Colonic mucosa (tissue), 4 donors: ENCODE measurements around the gene DAPK1. TPM values are rescaled to one million over a fixed set of nuclear protein-coding genes. Genes with fewer than 3 reads are reported as not detected.

Experiments used
- DNase-seq: peaks from one replicate; pipeline ENCODE4 v3.0.0-alpha.2; 2020
- H3K27ac ChIP-seq: fragments of 200-600 bp; one replicate; pipeline ENCODE4 v1.8.0; 2021
- H3K27me3 ChIP-seq: fragments of 200-600 bp; one replicate; pipeline ENCODE4 v1.8.0; 2021
- H3K36me3 ChIP-seq: fragments of 200-600 bp; one replicate; pipeline ENCODE4 v1.8.0; 2021
- H3K4me1 ChIP-seq: fragments of 200-600 bp; one replicate; pipeline ENCODE4 v1.8.0; 2021; ENCODE audit warnings: mild to moderate bottlenecking
- H3K4me3 ChIP-seq: fragments of 200-600 bp; one replicate; pipeline ENCODE4 v1.8.0; 2021
- H3K9ac ChIP-seq, 2 donors: one replicate each; pipeline ENCODE4 v1.7.0; 2013; ENCODE audit warnings: control low read depth in 2 of 2, low read depth in 2 of 2, low read length in 2 of 2
- H3K9me3 ChIP-seq: fragments of 200-600 bp; one replicate; pipeline ENCODE4 v1.8.0; 2021
- CTCF ChIP-seq: fragments of 200-600 bp; IDR thresholded peaks from one replicate; pipeline ENCODE4 v1.8.0; 2022; ENCODE audit warnings: antibody characterized with exemption, mild to moderate bottlenecking
- intact Hi-C: fragments of 100-400 bp; cut with DNase I; formaldehyde crosslinking; loops from one replicate; pipeline ENCODE4 v1.14.1; 2022
- total RNA-seq, 2 donors: library from RNA; stranded (reverse); fragmentation: NEBNext Ultra II Directional in 1 of 2; extraction: Animal tissue kit (Norgen Biotek cat#: 25700) in 1 of 2; gene quantifications; one replicate each; pipeline ENCODE4 v1.2.1, GENCODE V29; 2021
- donor health status: healthy.
- donor health status: DM: no; HTN: no; CAD: no.
- donor health status: DM: no; HTN: no; CAD: no.

The DAPK1 gene
- total RNA-seq, 2 donors from 2014 or later: 7.9 to 17.5 TPM

GRCh38 chr9:87475463-87475862, 22.2 kb upstream of the DAPK1 start:
- Histone ChIP-seq H3K27ac (no peak overlapping the region), H3K4me1 (no peaks in the 10 kb centered on the region), H3K9me3 (no peaks in the 10 kb centered on the region), H3K4me3 (no peak overlapping the region), H3K9ac (no peak overlapping the region), H3K36me3 (no peaks in the 10 kb centered on the region), H3K27me3 (no peaks in the 10 kb centered on the region)
- intact Hi-C loops: no loop called here
- TF ChIP-seq CTCF: no peak
- no peak for DNase-seq

- no peak overlapping the region for H3K4me3 ChIP-seq
- H3K9me3 ChIP-seq: no peaks in the 10 kb centered on the region
- intact Hi-C loops: no loop called here
- no peak overlapping the region for H3K27ac ChIP-seq
- H3K27me3 ChIP-seq: no peaks in the 10 kb centered on the region
- no peak for DNase-seq
- H3K36me3 ChIP-seq: no peaks in the 10 kb centered on the region
- H3K9ac ChIP-seq: no peak overlapping the region
- H3K4me1 ChIP-seq: no peaks in the 10 kb centered on the region
- no peak for TF ChIP-seq CTCF
Observed at GRCh38 chr9:87478226-87478992, 19.3 kb upstream of the DAPK1 start.

GRCh38 chr9:87479801-87480201, 17.9 kb upstream of the DAPK1 start:
- no peak for TF ChIP-seq CTCF
- intact Hi-C loops: no loop called here
- H3K27me3 ChIP-seq: no peaks in the 10 kb centered on the region
- H3K9me3 ChIP-seq: no peaks in the 10 kb centered on the region
- H3K4me1 ChIP-seq: no peaks in the 10 kb centered on the region
- no peaks in the 10 kb centered on the region for H3K36me3 ChIP-seq
- H3K9ac ChIP-seq: no peak overlapping the region
- no peak for DNase-seq
- no peak overlapping the region for H3K4me3 ChIP-seq
- no peak overlapping the region for H3K27ac ChIP-seq

GRCh38 chr9:87481890-87482855, 15.5 kb upstream of the DAPK1 start:
- Histone ChIP-seq H3K27ac (no peak overlapping the region), H3K9me3 (no peaks in the 10 kb centered on the region), H3K4me3 (no peak overlapping the region), H3K27me3 (no peaks in the 10 kb centered on the region), H3K9ac (no peak overlapping the region), H3K36me3 (no peaks in the 10 kb centered on the region), H3K4me1 (no peaks in the 10 kb centered on the region)
- DNase-seq: no peak
- no peak for TF ChIP-seq CTCF
- intact Hi-C loops: no loop called here

GRCh38 chr9:87490225-87490624, 7.4 kb upstream of the DAPK1 start:
- intact Hi-C loops: loop anchor here (10.0 kb wide), 1 partner anchor 145 kb away; no protein-coding TSS in a partner anchor
- Histone ChIP-seq H3K4me1 (no peaks in the 10 kb centered on the region), H3K4me3 (no peak overlapping the region), H3K27me3 (no peaks in the 10 kb centered on the region), H3K27ac (no peak overlapping the region), H3K9ac (no peak overlapping the region), H3K36me3 (no peaks in the 10 kb centered on the region), H3K9me3 (no peaks in the 10 kb centered on the region)
- no peak for TF ChIP-seq CTCF
- no peak for DNase-seq
